GM23338 (cell line): ENCODE results near the gene STRIP1. TPM values are rescaled to one million over a fixed set of nuclear protein-coding genes. Genes with fewer than 3 reads are reported as not detected.

ENCODE experiments used
- ATAC-seq: fragments of 200-7000 bp; cut with Tn5 transposase; 3 replicates; pipeline ENCODE4 v1.9.1; 2020
- DNase-seq: peaks from one replicate; pipeline ENCODE4 v3.0.0-alpha.2; 2015; ENCODE audit warnings: low spot score
- H2AFZ ChIP-seq: fragments of 200-600 bp; sonication (generic); 2 replicates; pipeline ENCODE4 v1.8.0; 2016; ENCODE audit warnings: antibody characterized with exemption, mild to moderate bottlenecking, moderate library complexity
- H3F3A ChIP-seq: fragments of 200-600 bp; sonication (generic); replicated peaks from 2 replicates; pipeline ENCODE4 v1.8.0; 2017; ENCODE audit warnings: antibody characterized with exemption, mixed run types, low read depth
- H3K27ac ChIP-seq: fragments of 200-600 bp; sonication (generic); 2 replicates; pipeline ENCODE4 v1.6.1; 2016; ENCODE audit warnings: low read depth
- H3K27me3 ChIP-seq: fragments of 200-600 bp; sonication (generic); 2 replicates; pipeline ENCODE4 v1.8.0; 2016; ENCODE audit warnings: mild to moderate bottlenecking, mixed run types, moderate library complexity; ENCODE audit not compliant: insufficient read depth
- H3K36me3 ChIP-seq: fragments of 200-600 bp; sonication (generic); 2 replicates; pipeline ENCODE4 v1.8.0; 2016; ENCODE audit warnings: mild to moderate bottlenecking; ENCODE audit not compliant: insufficient read depth
- H3K4me1 ChIP-seq: fragments of 200-600 bp; sonication (generic); 2 replicates; pipeline ENCODE4 v1.8.0; 2016; ENCODE audit warnings: mild to moderate bottlenecking, moderate library complexity; ENCODE audit not compliant: insufficient read depth
- H3K4me2 ChIP-seq: fragments of 200-600 bp; sonication (generic); 2 replicates; pipeline ENCODE4 v1.7.1; 2017; ENCODE audit warnings: mixed run types
- H3K4me3 ChIP-seq: fragments of 200-600 bp; sonication (generic); 2 replicates; pipeline ENCODE4 v1.6.1; 2016; ENCODE audit warnings: mixed run types
- H3K79me2 ChIP-seq: fragments of 200-600 bp; sonication (generic); replicated peaks from 2 replicates; pipeline ENCODE4 v1.8.0; 2017; ENCODE audit warnings: mild to moderate bottlenecking; ENCODE audit not compliant: insufficient read depth
- H3K9me2 ChIP-seq: fragments of 200-600 bp; sonication (generic); 2 replicates; pipeline ENCODE4 v1.8.0; 2017; ENCODE audit not compliant: insufficient read depth
- H4K20me1 ChIP-seq: fragments of 200-600 bp; sonication (generic); replicated peaks from 2 replicates; pipeline ENCODE4 v1.8.0; 2017; ENCODE audit warnings: mild to moderate bottlenecking; ENCODE audit not compliant: insufficient read depth
- H3K27ac Mint-ChIP-seq: 2 replicates; pipeline ENCODE4 v1.8.0; 2020; ENCODE audit warnings: inconsistent platforms, mild to moderate bottlenecking, moderate library complexity, mixed read lengths
- H3K27me3 Mint-ChIP-seq: 3 replicates; pipeline ENCODE4 v1.8.0; 2022; ENCODE audit warnings: low read depth, mild to moderate bottlenecking, moderate library complexity, mixed read lengths, inconsistent platforms; ENCODE audit not compliant: insufficient read depth, poor library complexity
- H3K36me3 Mint-ChIP-seq: 3 replicates; pipeline ENCODE4 v1.8.0; 2021; ENCODE audit warnings: low read depth, mild to moderate bottlenecking, inconsistent platforms, moderate library complexity, mixed read lengths
- H3K4me1 Mint-ChIP-seq: 3 replicates; pipeline ENCODE4 v1.8.0; 2020; ENCODE audit warnings: mild to moderate bottlenecking, inconsistent platforms, mixed read lengths
- H3K4me3 Mint-ChIP-seq: 3 replicates; pipeline ENCODE4 v1.8.0; 2021; ENCODE audit warnings: moderate library complexity, mild to moderate bottlenecking, inconsistent platforms, mixed read lengths
- H3K9me3 Mint-ChIP-seq: 3 replicates; pipeline ENCODE4 v1.8.0; 2020; ENCODE audit warnings: moderate library complexity, mild to moderate bottlenecking, inconsistent platforms, mixed read lengths
- CREB1 ChIP-seq: fragments of 250-450 bp; sonication (Bioruptor Pico); IDR thresholded peaks from 2 replicates; pipeline ENCODE4 v1.5.0; 2020; ENCODE audit warnings: low read depth, mild to moderate bottlenecking, moderate library complexity
- CTCF ChIP-seq, 2 experiments: fragments of 200-600 bp in 1 of 2; sonication (generic) in 1 of 2; conservative IDR thresholded peaks; 2 replicates each; pipeline versions ENCODE4 v1.5.1 to v1.6.1; 2016 to 2017; ENCODE audit warnings: antibody characterized with exemption in 2 of 2, low read depth in 2 of 2, mild to moderate bottlenecking in 2 of 2, moderate library complexity in 1 of 2
- ETS1 ChIP-seq: IDR thresholded peaks from 2 replicates; pipeline ENCODE4 v1.6.1; 2016; ENCODE audit warnings: antibody characterized with exemption
- EZH2 ChIP-seq: fragments of 200-600 bp; sonication (generic); IDR thresholded peaks from one replicate; pipeline ENCODE4 v1.8.0; 2017; ENCODE audit warnings: antibody characterized with exemption, mild to moderate bottlenecking, low read depth; ENCODE audit not compliant: unreplicated experiment
- EZH2phosphoT487 ChIP-seq: fragments of 200-600 bp; sonication (generic); IDR thresholded peaks from one replicate; pipeline ENCODE4 v1.8.1; 2018; ENCODE audit warnings: antibody characterized with exemption; ENCODE audit not compliant: unreplicated experiment
- JUNB ChIP-seq: IDR thresholded peaks from one replicate; pipeline ENCODE4 v1.6.1; 2016; ENCODE audit warnings: antibody characterized with exemption; ENCODE audit not compliant: unreplicated experiment
- POLR2AphosphoS5 ChIP-seq: IDR thresholded peaks from 2 replicates; pipeline ENCODE4 v1.6.1; 2016; ENCODE audit warnings: antibody characterized with exemption, low read depth
- REST ChIP-seq: IDR thresholded peaks from one replicate; pipeline ENCODE4 v1.6.1; 2018; ENCODE audit warnings: antibody characterized with exemption; ENCODE audit not compliant: unreplicated experiment
- STAT1 ChIP-seq: IDR thresholded peaks from one replicate; pipeline ENCODE4 v1.6.1; 2016; ENCODE audit warnings: antibody characterized with exemption; ENCODE audit not compliant: unreplicated experiment
- ZNF114 ChIP-seq: fragments of 250-450 bp; sonication (Bioruptor Pico); IDR thresholded peaks from 2 replicates; pipeline ENCODE4 v1.5.0; 2020; ENCODE audit warnings: mild to moderate bottlenecking, moderate library complexity
- ZNF331 ChIP-seq: fragments of 250-450 bp; sonication (Bioruptor Pico); IDR thresholded peaks from 2 replicates; pipeline ENCODE4 v1.5.0; 2020; ENCODE audit warnings: low read depth, mild to moderate bottlenecking, moderate library complexity
- ZNF462 ChIP-seq: fragments of 250-450 bp; sonication (Bioruptor Pico); IDR thresholded peaks from 2 replicates; pipeline ENCODE4 v1.5.0; 2020; ENCODE audit warnings: mild to moderate bottlenecking, moderate library complexity
- polyA plus RNA-seq: library from polyadenylated mRNA; unstranded; fragments of >200 nt; fragmentation: Nextera tagmentation; extraction: Ambion mirVana; gene quantifications from 2 replicates; pipeline ENCODE4 v1.2.1, GENCODE V29; 2016
- total RNA-seq: library from RNA; depleted of rRNA; stranded (reverse); fragments of >200 nt; shearing (Covaris generic); gene quantifications from 2 replicates; pipeline ENCODE4 v1.2.3, GENCODE V29; 2014

Gene STRIP1
- total and polyA plus RNA-seq, 2 experiments from 2014 or later = 17.2 to 50.6 TPM

GRCh38 chr1:110089561-110090275 lies 55.3 kb downstream of the STRIP1 start:
- peak; percentile 49 for ATAC-seq
- Mint-ChIP-seq H3K27ac (no peak overlapping the region), H3K36me3 (no peaks in the 10 kb centered on the region; the same call in 2 of the 3 replicates), H3K9me3 (no peaks in the 10 kb centered on the region), H3K4me3 (no peak overlapping the region), H3K27me3 (peaks cover 37% of the 10 kb centered on the region), H3K4me1 (peaks cover 21% of the 10 kb centered on the region)
- TF ChIP-seq JUNB = no peak
- TF ChIP-seq ZNF331 (CRISPR knock-in tag) = no peak
- no peak for TF ChIP-seq STAT1
- TF ChIP-seq ETS1 = no peak
- no peak for TF ChIP-seq ZNF114 (CRISPR knock-in tag)
- no peak for TF ChIP-seq EZH2phosphoT487
- TF ChIP-seq POLR2AphosphoS5 = no peak
- TF ChIP-seq CTCF (conservative IDR thresholded peaks at IDR 0.05; ENCODE audit: low read depth in 2 of 2) = no peak
- TF ChIP-seq CREB1 (CRISPR knock-in tag) = no peak
- no peak for TF ChIP-seq REST
- TF ChIP-seq EZH2 = no peak
- no peak for TF ChIP-seq ZNF462
- Histone ChIP-seq H4K20me1 (peaks cover 7% of the 10 kb centered on the region; the same call in 1 of the 2 replicates), H3K4me2 (no peak overlapping the region), H3K4me1 (peaks cover 10% of the 10 kb centered on the region), H3K79me2 (no peaks in the 10 kb centered on the region), H3K27me3 (peaks cover 33% of the 10 kb centered on the region), H3K4me3 (no peak overlapping the region), H2AFZ (peak overlapping the region; percentile 66), H3K36me3 (no peaks in the 10 kb centered on the region), H3F3A (no peaks in the 10 kb centered on the region), H3K27ac (no peak overlapping the region), H3K9me2 (no peaks in the 10 kb centered on the region)
- DNase-seq = no peak
